Transverse colon (tissue), 4 donors: ENCODE data around the gene DDX10.

ENCODE experiments used
- CTCF ChIP-seq, 5 experiments: fragments of 200-600 bp in 3 of 5; fragments of 450-650 bp in 2 of 5; sonication (generic) in 3 of 5; IDR thresholded peaks; 1 replicate in 2 of 5; 2 replicates in 3 of 5; pipeline ENCODE4 v1.5.1; 2016 to 2017; ENCODE audit warnings: antibody characterized with exemption in 5 of 5, inconsistent platforms in 3 of 5, mild to moderate bottlenecking in 2 of 5, moderate library complexity in 1 of 5
- POLR2AphosphoS5 ChIP-seq, 3 donors: sonication (generic); formaldehyde crosslinking; IDR thresholded peaks; one replicate each; pipeline ENCODE4 v1.6.1; 2016; ENCODE audit warnings: antibody characterized with exemption in 3 of 3

GRCh38 chr11:108863528-108863927 lies 198.7 kb downstream of the DDX10 start:
- TF ChIP-seq CTCF (IDR thresholded peaks at IDR 0.05) (no peak), POLR2AphosphoS5 (IDR thresholded peaks at IDR 0.05) (no peak)
